Heart left ventricle (tissue), 13 donors: ENCODE data around the gene KCNH5.

Experiments used
- POLR2A ChIP-seq, 2 donors: fragments of 450-650 bp; IDR thresholded peaks; one replicate each; pipeline ENCODE4 v1.6.1; 2017; ENCODE audit warnings: antibody characterized with exemption in 2 of 2, mild to moderate bottlenecking in 2 of 2, moderate library complexity in 2 of 2
- TF ChIP-seq, protein P1 (sequence below), 12 donors: fragments of 200-600 bp; sonication (generic) in 4 of 12; IDR thresholded peaks; one replicate each; pipeline versions ENCODE4 v1.5.0 to v1.8.0; 2018 to 2022; ENCODE audit warnings: antibody characterized with exemption in 12 of 12, mild to moderate bottlenecking in 5 of 12
- donor health status: ischemic (EF 13 %, LVEDD 7.1; RV severe dilation, severe dysfunction).
- donor health status: DM: no; HTN: yes; CAD: no.
- donor health status: DM: no; HTN: no; CAD: no.
- donor health status: ischemic (EF 25% LVEDD 6.9; RV normal size, moderate dysfunction).
- donor health status: ischemic (EF 25% LVEDD 5.7; RV mildly dilated, moderate dysfunction).
- donor health status: ischemic (EF 35%, LVEDD 5.7; RV mildly dilated, moderate dysfunction).
- donor health status: nonischemic (EF 11% LVEDD 7.7; RV severe dilation, severe dysfunction).
- donor health status: DM: yes; HTN: yes; CAD: no.
- donor health status: PGD.
- donor health status: ischemic (EF 29% LVEDD 5.4; RV normal size, mild dysfunction).
- donor health status: nonischemic (EF 23%, LVEDD 6.1; RV moderate dilation, normal function).

DNA sequence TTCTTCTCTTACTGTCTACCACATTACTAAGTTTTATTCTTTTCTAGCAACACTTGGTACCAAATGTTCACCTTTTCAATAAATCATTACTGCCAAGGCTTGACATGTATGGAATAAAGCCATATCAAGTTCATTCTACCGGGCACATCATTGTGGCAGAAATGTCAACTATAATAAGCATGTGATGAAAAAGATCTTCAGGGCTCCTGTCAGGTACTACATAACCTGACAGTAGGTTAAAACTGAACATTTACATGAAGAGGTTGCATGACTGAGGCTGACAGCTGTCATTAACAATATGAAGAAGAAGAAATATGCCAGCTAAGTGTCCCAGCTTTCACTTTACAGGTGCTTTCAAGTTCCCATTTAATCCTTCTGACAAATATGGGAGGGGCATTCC is 178.9 kb downstream of the KCNH5 start:
- no peak for TF ChIP-seq POLR2A (IDR thresholded peaks at IDR 0.05)
- TF ChIP-seq, protein P1, sequence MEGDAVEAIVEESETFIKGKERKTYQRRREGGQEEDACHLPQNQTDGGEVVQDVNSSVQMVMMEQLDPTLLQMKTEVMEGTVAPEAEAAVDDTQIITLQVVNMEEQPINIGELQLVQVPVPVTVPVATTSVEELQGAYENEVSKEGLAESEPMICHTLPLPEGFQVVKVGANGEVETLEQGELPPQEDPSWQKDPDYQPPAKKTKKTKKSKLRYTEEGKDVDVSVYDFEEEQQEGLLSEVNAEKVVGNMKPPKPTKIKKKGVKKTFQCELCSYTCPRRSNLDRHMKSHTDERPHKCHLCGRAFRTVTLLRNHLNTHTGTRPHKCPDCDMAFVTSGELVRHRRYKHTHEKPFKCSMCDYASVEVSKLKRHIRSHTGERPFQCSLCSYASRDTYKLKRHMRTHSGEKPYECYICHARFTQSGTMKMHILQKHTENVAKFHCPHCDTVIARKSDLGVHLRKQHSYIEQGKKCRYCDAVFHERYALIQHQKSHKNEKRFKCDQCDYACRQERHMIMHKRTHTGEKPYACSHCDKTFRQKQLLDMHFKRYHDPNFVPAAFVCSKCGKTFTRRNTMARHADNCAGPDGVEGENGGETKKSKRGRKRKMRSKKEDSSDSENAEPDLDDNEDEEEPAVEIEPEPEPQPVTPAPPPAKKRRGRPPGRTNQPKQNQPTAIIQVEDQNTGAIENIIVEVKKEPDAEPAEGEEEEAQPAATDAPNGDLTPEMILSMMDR (IDR thresholded peaks at IDR 0.05), result no peak
